EH (cell line): ENCODE data around the gene HPCAL4.
A peak's percentile ranks its signal among the peaks of the same experiment; 100 is the strongest.

Experiments used
- DNase-seq: peaks from one replicate; pipeline ENCODE4 v3.0.0-alpha.2; 2015; ENCODE audit warnings: low read depth

Gene HPCAL4

DNA sequence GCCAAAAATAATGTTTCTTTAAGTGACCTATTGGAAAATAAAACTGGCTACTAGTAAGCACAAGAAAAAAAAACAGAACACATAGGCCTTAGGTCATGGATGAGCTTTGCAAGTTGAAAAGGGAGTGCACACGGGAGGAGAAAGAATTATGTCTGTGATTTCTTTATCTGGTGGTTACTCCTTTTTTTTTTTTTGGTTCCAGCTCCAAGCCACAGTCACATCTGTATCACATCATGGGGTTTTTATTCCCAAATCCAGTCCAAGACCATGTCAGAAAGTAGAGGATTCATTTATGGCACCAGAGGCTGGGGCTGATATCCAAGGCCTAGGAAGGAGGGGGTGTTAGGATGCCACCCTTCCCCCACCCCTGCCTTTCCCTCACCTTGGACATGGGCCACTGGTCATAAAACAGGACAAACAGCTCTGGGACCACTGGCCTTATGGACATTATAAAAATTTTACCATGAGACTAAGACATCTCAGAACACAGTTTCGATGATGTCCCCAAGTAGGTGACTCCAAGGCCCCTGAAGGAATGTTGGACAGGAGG, 41.5 kb downstream of the HPCAL4 start:
- DNase-seq: no peak

DNA sequence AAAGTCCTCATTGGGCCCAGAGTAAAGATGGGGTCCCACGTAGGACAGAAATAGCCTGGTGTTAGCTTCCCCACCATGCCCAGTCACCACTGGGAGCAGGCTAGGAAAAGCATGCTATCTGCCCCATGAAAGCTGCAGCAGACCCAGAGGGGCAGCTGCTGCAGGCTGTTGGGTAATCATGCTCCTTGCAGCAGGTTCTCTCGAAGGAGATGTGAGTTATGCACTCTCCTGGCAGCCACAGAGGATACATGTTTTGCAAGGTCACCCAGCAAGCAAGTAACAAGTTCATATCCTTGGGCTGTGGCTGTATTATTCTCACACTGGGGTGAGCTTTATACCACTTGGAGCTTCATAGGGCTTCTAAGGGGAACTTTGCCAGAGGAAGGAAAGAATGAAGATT, 42.7 kb downstream of the HPCAL4 start:
- DNase-seq: no peak

DNA sequence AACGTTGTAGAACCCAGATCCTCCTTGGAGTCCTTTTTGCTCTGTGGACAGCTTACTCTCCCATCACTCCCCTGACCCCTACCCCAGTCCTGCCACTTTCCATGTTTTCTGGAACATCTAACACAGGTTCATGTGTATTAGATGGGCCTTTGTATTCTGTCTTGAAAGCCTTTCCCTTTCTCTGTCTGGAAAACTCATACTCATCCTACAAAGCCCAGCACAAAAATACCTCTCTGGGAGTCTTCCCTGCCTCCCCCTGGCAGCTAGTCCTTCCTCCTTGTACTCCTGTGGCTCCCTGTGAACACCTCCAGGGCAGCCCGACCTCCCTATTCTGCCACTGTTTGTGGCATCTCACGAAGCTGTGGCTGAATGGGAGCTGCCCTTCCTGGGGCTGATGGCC, 44.0 kb downstream of the HPCAL4 start:
- DNase-seq: no peak

DNA sequence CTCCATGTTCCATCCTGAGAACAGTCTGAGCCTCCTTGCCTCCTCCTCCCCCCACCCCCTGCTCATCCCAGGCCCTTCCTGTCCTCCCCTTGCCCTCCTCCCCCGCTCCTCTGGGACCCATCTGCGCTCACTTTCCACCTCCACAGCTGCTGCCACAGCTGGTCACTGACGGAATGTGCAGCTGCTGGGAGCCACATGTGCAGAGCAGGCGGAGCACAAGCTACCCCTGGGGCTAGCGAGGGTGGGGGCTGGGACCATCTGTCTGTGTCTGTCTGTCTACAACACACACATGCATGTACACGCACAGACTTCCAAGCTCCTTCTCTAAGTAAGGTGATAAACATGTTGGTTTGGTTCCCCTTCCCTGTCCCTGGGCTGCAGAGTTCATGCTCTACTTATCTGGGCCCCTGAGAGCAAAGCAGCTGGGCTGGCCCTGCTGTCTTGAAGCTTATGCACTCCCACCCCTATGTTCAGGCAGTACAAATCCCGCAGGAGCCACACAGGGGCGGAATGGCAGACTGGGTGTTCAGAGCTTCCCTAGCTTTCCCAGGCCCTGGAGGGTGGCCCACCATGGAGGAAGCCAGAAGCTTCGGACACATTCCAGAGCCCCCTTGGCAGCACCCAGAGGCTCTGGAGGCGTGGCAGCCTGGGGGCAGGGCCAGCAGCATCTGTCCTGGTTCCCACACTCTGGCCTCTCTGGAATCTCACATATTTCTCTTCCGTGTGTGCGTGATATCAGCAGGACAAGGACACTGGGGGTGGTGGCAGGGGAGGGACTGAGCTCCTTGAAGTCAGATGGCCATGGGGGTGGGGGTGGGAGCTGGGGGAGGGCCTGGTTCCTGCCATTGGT, 44.8 kb downstream of the HPCAL4 start:
- peak; percentile 95 for DNase-seq

DNA sequence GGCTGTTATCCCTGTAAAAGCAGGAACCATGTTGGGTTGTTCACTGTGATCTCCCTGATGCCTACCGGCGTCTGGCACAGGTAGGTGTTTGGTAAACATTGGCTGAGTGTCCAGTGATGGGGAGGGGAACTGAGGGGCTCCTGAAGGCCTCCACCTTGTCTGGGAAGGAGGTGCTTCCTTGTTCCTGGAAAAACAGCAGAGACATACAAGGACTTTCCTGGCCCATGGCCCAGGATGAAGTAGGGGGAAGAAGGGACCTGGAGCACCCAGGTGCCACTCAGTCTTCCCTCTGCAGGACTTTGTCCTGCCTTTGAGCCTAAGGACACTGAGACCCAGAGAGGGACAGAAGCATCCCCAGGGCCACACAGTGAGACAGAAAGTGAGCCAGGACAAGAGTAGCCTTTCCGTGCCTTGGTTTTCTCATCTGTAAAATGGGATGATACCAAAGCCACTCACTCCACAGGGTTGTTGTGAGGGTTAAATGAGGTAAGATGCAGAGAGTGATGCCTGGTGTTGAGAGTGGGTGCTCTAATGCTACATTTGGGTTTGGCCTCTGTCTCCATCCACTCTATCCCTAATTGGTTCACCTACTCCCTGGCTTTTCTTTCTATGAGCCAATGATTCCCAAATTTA, 45.7 kb downstream of the HPCAL4 start:
- no peak for DNase-seq

DNA sequence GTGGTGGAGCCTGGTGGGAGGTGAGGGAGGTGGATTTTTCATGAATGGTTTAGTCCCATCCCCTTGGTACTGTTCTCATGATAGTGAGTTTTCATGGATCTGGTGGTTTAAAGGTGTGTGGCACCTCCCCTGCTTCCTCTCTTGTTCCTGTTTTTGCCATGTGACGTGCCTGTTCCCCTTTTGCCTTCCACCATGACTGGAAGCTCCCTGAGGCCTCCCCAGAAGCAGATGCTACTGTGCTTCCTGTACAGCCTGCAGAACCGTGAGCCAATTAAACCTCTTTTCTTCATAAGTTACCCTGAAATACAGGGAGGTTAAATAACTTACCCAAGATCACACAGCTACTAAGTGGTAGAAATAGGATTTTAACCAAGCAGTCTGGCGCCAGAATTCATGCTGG, 47.5 kb downstream of the HPCAL4 start:
- DNase-seq: no peak

DNA sequence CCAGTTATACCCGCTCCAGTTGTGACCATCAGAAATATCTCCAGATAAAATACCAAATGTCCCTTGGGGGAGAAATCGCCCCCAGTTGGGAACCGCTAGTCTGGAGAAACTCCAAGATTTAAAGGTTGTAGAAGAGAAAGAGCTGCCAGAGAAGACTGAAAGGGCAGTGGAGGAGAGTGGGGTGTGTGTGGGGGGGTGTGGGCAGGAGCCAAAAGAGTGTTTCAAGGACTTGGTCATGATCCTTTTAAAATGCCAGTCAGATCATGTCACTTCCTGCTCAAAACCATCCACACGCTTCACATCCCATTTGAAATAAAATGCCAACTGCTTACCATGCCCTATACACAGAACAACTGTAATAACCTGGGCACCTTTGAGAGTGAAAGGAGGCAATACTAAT, 48.4 kb downstream of the HPCAL4 start:
- DNase-seq: peak; percentile 87

DNA sequence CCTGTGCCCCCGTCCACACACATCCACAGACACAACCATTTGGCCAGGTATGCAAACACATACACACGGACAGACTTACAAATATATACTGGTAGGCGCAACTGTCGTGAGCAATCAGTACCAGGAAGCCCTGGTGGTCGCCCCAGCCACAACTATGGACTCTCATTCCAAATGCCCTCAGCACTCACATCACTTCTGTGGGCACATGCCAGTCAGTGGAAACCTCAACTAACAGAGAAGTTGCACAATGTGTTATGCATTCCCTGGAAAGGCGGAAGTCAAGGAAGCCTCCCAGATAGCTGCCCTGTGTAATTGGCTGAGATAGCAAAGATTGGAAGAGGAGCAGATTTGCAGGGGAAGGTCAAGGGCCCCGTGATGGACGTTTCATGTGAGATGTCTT, 50.4 kb downstream of the HPCAL4 start:
- DNase-seq: peak; percentile 36

DNA sequence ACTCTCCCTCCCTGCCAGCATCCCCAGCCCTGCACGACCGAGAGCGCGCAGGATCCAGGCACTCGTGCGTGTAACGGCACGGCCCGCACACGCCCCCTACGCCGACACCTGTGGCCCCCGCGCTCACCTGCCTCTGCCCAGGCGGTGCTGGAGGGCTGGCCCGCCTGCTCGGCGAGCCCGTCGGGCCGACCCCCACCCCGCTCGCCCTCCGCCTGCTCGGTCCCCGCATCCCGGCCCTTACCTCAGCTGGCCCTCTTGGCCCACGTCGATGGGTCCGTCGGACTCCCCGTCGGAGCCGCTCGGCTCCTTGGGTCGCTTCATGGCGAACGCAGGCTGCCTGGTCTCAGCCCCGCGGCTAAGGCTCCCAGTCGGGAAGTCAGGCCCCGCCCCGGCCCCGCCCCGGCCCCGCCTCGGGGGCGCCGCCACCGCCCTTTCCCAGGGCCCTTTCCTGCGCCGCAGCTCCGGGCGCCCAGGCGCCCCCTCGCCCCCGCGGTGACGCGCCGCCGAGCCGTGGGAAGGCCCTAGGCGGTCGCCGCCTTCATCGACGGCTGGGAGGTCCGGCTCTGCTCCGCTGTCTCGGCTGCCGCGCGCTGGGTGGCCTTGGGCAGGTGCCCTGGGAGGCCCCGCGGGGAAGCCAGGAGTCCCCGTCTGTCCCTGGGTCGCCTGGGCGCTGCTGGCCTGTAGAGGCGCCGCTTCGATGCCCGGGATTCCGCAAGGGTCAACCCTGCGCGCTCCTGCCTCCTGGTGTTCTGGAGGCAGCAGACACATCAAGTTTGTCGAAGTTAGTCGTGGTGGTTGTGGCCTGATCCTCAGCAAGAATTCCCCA, 51.7 kb downstream of the HPCAL4 start, which contains the start of gene HEYL:
Gene HEYL (minus strand): TSS at position 339 of the 826 bp plus-strand sequence. CDS start 18 bp downstream, at position 321.
- DNase-seq: peak; percentile 38

DNA sequence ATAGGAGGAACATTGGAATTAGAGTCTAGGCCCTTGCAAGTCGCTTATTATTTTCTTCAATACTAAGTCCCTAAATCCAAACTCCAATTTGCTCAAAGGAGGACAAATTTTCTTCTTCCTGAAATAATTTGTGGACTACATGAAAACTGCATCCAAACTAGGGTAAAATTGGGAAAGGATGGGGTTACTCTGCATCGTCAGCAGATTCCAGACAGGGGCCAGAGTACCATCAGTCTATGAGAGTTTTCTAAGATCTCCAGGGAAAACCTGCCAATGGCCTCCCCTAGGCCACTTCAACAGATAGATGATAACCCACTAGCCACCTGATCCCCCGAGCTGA, 52.3 kb downstream of the HPCAL4 start:
- DNase-seq: no peak

DNA sequence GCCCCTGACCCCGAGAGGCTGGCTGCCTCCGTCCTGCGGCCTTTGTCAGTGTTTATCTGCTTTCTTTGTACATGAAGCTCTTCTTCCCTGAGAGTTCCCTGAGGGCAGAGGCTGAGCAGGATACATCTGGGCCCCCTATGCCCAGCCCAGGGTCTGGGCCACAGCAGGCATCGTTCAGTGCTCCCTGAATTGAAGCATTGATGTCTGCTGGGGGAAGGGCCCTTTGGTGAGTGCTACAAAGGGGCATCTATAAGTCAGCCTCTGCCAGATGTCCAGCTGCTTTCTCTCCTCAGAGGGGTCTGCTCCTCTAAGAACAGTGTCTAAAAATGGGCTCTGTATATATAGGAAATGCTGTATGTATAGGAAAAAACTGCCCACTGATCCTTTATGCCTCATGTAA, 53.9 kb downstream of the HPCAL4 start:
- no peak for DNase-seq

DNA sequence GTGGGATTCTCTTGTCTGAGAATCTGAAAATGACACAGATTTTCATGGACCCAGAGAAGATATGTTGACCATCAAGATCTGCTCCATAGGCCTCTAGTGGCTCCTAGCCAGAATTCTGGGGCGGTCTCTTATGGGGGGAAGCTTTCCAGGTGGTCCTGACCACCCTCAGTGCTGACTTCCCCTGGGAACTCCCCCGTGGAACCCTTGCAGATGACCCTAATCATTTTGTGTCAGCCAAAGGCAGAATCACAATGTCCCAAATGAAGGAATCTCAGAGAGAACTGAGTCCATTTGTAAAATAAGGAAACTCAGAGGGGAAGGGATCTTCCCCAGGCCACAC, 55.4 kb downstream of the HPCAL4 start:
- DNase-seq: no peak

DNA sequence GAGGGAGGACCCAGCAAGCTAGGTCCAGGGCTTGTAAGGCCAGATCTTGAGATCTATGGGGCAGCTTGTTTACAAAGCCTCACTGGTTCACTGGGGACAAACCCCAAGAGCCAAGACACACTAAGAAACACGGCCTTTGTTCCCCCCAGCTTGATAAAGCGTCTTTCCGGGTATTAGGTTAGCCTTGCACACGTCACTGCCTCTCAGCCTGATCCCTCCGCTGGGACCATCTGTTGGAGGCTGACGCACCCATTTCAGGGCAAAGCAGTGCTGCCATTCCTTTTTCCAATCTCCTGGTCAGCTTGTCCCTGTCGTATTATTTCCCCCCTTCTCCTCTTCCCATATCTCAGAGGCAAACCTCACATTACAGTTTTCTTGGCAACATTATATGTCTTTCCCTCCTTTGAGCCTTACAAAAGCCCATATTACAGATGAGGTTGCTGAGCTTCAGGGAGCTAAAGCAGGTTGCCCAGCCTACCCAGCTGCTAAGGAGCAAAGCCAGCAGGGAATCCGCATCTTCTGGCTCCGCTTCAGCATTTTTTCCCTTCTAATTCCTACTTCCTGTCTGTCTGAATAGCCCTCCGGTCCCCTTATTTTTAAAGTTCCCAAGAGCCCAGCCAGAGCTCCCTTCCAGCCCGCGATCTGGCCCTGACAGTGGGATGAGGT, 55.9 kb downstream of the HPCAL4 start:
- DNase-seq: no peak

DNA sequence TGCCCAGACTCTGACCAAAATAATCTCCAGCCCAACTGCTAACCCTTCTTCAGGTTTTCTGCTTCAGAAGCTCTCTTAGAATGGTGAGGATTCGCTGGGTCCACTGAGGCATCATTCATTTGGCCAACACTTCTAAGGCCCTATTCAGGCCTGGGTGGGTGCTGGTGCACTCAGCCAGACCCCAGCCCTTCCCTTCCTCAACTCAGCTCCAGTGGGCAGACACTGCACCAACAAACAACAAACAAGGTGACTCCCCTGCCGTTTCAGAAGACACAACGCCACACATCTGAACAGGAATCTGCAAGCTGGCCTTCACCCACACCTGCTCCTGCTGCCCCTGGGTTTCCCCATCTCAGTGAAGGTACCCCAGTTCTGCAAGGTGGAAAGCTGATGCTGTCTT, 57.8 kb downstream of the HPCAL4 start:
- no peak for DNase-seq

DNA sequence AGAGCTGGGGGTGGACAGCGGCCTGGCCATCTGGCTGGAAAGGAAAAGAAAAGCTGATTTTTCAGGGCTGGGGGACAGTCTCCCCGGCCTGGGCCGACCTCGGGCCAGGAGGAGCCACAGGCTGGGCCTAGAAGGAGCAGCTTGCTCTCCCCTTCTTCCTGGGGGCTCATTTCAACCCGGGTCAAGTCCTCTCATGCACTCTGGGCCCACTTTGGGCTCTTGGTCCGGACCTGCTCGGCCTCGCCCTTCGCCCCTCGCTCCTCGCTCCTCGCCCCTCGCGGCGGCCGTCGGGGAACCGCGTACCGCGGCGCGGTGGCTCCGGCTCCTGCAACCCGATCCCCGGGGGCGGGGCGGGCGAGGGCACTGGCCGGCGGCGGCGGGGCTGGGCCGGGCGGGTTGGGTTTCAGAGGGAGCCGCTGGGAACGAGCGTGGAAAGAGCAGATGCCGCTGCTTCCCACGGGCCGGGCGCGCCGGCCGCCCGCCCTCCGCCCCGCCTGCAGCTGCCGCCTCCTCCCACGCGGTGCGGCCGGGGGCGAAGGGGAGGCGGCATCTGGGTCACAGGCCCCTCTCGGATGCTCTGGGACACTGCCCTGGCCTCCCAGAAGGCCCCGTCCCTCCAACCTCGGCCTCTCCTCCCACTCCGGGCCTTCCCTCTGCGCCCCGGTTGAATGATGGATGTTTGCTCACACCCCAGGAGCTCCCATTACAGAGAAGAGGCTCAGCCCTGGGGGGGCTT, 58.4 kb downstream of the HPCAL4 start:
- peak; percentile 81 for DNase-seq

DNA sequence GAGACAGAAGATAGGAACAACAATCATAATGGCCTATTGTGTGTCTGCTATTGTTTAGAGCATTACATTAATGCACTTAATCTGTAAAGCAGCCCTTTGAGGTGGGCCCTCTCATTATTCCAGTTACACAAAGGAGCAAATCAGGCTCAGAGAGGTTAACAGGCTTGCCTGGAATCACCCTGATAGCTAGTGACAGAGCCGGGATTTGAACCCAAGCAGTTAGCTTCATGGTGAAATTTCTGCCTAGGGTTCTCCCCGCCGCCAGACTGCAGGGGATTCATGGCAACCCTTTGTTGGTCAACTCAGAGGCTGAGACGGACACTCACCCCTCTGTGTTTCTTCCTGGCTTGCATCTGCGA, 58.9 kb downstream of the HPCAL4 start:
- no peak for DNase-seq

DNA sequence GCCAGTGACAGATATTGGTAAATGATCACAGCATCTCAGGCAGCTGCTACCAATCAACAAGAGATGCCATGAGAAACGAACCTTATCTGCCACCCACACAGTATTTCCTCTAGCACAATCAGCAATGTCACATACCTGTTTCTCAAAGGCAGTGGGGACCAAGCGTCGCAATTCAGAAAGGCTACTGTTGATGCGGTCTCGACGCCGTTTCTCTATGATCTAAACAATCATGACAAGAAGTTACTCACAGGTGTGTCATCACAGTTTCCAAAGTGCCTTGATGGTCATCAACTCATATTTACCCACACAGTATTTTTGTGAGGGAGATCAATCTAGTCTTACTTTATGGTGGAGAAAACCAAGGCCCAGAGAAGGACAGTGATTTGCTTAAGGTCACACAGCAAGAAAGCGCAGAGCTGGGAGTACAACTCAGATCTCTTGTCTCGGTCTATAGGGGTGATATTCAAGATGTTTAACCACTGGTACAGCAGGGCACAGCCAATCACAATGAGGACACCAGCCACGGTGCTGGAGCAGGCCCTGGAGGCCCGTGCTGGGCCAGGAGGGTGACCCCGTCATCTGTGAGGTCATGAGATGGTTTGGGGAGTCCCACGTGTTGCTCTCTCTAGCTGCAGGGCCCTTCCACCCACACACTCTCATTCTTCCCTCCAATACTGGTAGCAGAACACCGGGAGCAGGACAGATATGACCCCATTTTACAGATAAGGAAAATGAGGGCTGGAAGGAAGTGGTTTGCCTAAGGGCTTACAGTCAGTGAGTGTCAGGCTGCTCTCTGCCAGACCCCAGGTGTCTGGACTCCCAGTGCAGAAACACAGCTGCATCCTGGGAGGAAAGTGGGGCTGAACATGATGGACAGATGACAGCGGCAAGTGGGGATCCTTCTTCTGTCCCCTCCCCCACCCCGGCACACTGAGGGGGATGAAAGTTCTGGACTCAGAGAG, 59.6 kb downstream of the HPCAL4 start:
- no peak for DNase-seq

DNA sequence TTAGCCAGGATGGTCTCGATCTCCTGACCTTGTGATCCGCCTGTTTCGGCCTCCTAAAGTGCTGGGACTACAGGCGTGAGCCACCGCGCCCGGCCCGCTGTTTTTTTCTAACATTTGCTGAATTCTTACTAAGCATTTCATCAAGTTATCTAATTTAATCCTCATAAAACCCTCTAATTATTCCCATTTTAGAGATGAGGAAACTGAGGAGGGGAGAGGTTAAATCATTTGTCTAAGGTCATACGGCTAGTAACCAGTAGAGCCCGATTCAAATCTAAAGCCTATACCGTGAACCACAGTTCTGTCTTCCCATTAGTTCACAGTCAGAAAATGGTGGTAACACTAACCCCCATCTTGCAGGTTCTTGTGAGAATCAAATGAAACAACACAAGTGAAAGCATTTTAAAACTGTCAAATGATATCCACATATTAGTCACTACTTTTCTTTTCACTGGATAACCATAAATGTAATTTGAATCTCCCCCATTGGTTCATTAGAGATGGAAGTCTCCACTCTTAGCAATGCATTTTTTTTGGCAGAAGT, 62.4 kb downstream of the HPCAL4 start:
- no peak for DNase-seq
